Fibroblast of the conjunctiva (primary cell): Measurements from ENCODE around the gene PDPN.
"Not testable (repeated sequence)": the region's sequence is repeated elsewhere in the genome, so short reads cannot be mapped to it uniquely, and the experiment has no call there.

Experiments
- DNase-seq: peaks from one replicate; pipeline ENCODE4 v3.0.0-alpha.2; 2010; ENCODE audit warnings: low read depth

Gene PDPN, protein sequence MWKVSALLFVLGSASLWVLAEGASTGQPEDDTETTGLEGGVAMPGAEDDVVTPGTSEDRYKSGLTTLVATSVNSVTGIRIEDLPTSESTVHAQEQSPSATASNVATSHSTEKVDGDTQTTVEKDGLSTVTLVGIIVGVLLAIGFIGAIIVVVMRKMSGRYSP

DNA sequence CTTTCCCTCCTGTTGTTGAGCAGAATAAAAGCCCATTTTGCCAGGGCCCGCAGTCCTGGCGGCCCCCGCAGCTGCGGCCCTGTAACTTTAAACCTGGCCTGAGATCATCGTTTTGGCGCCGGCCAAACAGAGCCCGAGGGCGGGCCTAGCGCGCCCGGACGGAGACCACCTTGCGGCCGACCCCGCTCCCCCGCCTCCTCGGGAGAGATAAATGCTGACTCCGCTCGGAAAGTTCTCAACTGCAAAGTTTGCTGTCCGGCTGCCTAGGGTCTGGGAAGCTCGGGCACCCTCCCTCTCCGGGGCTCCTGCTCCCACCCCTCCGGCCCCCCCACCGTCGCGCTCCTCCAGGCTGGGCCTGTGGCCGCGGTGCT, at the start of gene PDPN:
TSS of gene PDPN (plus strand) at position 238 of the 371 bp plus-strand sequence. CDS start 202 bp downstream, outside the sequence.
- no peak for DNase-seq

DNA sequence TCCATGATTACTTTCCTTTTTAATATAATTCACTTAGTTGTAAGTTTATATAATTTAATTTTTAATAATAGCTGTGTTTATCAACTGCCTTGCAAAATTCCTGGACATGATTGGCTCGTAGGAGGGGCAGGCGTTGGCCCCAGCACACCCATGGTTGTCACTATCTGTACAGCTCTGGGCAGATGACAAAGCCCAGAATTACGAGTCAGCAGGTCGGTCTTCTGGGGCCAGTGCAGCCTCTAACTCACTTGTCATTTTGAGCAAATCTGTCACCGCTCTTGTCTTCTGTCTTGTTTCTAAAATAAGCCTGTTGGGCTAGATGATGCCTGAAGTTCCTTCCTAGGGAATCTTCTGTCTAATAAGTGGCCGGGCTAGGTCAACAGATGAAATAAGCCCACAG, 48.4 kb upstream of the PDPN start:
- DNase-seq: no peak

DNA sequence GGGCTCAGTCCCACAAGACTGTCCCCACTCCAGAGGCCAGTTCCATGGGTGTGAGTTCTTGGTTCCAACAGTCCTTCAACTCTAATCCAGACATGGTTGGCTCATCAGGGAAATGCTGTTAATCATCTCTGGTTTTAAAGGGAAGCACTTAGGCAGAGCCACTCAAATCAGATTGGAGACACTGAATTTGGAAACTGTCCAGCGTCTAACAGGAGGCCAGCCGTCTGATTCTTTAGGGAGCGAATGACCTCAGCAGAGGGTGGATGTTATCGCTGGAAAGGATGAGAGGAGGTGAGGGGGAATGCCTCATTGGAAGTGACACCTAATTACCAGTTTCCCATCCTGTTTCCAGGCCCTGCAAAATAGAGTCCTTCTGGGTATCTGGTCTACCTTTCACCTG, 47.1 kb upstream of the PDPN start:
- no peak for DNase-seq

DNA sequence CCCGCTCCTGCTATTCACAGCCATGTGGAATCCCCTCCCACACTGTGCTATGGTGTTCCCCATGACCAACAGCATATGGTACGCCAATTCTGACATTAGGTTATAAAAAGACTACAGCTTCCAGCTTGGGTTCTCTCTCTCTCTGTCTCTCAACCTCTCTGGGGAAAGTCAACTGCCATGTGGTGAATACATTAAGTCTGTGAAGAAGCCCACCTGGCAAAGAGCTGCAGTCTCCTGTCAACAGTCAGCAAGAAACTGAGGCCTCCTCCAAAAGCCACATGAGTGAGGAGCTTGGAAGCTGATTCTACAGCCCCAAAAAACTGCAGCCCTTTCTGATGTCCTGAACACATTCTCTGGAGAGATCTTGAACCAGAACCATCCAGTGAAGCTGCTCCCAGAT, 44.8 kb upstream of the PDPN start:
- DNase-seq: no peak

DNA sequence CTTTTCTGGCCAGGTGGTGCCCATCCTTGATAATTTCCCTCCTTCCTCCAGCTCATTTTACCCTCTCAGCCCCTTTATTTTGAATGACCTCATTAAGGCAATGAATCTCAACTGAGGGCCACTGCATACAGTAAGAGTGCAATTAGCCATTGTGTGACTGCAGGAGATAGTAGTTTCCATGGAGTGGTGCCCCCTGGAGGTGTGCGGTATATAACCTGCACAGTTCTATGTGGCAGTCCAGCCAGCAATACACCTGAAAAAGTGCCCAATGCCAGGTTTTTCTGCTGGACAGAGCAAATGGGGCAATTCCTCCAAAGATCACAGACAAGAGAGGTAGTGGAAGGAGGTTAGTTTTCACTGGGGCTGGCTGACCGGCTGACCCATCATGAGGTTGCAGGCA, 43.9 kb upstream of the PDPN start:
- no peak for DNase-seq

DNA sequence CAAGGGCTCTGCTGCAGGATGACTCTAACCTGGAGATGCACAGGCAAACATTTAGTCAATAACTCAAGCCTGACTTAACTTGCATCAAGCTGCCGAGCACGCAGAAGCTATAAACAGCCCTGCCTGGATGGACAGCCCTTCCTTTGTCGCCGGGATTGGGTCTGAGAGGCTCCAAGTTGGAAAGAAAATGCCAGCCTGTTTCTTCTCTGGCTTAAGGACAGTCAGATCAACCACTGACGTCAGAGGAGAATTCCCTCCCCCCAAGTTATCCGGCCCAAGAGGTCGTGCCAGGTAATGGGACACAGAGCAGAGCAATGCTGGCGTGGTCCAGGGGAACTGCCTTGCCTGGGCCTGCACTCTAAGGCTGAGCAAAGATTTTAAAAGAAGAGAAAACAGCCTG, 42.8 kb upstream of the PDPN start:
- DNase-seq: no peak

DNA sequence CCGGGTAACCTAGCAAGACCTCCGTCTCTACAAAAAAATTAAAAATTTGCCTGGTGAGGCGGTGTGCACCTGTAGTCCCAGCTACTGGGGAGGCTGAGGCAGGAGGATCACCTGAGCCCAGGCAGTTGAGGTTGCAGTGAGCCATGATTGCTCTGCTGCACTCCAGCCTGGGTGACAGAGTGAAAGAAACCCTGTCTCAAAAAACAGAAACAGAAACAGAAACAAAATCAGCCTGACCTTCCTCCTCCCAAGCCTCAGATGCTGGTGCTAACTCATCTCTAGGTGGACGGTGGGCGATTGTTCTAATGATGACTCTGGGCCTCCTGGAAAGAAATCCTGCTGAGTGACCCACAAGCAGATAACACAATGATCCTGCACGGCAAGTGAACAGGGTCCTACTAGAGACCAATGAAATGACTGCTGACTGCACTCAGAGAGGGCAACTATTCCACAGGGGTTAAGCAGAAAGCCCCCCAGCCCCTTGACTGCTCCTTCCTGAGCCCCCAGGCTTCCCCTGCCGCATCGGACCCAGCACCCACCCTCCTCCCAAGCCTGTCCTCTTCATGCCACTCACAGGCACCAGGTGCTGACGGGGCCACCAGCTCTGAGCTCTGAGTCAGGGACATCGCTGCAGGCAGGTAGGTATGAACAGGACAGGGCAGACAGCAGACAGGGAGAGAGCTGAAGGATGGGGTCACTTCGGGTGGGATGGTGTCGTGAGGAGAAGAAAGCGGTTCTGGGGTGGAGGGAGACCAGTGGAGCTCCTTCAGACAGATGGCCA, 42.0 kb upstream of the PDPN start:
- DNase-seq: no peak

DNA sequence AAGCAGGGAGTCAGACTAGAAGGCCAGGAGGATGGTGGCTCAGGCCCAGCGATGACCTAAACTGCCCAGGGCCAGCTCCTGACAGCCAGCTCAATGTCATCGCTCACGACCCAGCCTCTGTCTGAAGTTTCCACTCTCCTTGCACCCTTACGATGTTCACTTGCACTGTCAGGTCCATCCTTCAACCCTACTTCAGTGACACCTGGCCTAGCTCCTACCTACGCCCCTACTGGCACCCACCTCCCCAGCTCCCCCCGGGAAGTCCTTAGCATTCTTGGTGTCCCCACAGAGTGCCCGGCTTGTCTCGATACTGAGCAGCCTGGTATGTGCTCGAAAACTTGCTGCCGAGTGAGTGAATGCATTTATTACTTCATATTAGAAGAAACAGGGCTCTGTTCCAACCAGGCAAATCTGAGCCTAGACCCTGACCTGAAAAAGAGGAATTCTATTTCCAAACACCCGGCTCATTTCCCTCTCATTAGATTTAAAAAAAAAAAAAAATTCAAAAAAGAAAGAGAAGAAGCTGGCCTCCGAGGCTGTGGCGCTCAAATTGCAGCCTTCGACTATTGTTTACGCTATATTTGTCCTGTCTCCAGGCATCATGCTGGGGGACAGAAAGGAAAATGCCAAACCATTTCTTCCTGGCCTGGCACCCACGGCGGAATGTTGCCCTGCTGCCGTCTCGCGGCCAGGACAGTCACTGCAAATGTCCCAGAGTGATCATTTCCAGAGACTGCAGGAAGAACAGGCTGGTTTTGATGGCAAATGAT, 40.0 kb upstream of the PDPN start:
- DNase-seq: no peak

DNA sequence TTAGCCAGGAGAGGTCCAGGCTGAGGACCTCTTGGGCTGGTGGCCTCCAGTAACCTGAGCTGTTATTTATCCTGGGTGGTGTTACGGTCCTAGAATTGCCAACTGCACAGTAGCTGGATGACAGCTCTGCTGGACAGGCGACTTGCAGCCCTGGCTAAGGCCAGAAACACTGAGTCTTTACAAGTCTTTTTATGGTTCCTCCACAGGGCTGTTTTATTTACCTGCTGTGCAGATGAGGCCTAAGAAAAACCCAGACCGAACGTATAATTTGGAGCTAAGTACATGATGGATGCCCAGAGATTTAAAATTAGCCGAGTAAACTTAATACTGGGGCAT, 39.4 kb upstream of the PDPN start:
- no peak for DNase-seq

DNA sequence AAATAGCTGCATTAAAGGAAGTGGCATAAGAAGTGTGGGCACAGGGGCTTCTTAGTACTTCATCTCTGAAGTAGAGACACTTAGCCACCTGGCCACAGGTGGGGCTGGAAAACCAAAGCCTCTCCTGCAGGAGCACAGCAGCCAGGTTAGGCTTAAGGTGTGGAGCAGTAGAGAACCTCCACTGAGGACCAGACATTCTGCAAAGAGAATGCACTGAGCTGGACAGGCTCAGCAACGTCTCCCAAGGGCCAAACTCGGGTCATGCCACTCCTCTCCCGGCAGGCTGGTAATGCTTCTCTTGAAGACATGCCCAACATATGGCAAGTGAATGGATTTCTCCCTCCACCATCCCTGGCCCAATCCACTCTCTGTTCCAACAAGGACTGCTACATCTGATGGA, 36.8 kb upstream of the PDPN start:
- no peak for DNase-seq

DNA sequence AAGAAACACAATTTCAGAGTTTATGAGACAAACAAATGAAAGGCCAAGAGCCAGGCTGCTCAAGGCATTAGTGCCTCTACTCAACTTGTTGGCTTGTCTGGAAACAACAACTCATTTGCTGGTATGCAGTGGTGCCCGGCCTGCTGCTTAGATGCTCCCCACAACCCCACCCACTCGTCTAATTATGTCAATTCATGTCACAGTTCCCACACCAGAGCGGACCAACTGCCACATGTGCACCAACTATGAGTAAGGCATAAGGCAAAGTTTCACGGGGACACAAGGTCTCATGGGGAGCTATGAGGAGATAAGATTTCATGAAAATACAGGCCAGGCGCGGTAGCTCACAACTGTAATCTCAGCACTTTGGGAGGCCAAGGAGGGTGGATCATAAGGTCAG, 35.4 kb upstream of the PDPN start:
- no peak for DNase-seq

DNA sequence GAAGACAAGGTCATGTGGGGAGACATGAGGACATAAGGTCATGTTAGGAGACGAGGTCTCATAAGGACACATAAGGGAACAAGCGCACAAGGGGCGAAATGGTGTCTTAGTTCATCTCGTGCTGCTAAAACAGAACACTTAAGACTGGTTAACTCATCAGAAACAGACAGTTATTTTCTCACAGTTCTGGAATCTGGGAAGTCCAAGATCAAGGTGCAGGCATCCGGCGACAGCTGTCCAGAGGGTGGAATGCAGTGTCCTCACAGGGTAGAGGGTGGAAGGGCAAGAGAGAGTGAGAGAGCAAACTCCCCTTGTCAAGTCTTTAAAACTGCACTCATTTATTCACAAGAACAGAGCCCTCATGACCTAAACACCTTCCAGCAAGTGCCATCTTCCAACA, 34.6 kb upstream of the PDPN start:
- DNase-seq: no peak

DNA sequence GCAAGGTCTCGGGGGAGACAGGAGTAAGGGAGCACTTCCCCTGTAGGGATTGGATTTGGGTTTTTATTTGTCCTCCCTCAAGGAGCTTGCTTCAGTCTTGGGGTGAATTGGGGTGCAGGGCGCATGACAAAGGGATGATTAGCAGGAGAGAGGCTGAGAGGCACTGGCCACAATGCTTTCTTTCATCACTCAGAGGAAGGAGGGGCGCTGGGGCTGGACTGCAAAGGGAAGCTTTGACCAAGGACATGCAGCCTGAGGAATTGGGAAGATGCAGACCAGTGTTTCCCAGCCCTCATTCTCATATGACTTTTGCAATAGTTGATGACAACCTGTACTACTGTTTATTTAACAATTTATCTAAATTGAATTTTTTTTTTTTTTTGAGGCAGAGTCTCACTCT, 34.1 kb upstream of the PDPN start:
- no peak for DNase-seq

DNA sequence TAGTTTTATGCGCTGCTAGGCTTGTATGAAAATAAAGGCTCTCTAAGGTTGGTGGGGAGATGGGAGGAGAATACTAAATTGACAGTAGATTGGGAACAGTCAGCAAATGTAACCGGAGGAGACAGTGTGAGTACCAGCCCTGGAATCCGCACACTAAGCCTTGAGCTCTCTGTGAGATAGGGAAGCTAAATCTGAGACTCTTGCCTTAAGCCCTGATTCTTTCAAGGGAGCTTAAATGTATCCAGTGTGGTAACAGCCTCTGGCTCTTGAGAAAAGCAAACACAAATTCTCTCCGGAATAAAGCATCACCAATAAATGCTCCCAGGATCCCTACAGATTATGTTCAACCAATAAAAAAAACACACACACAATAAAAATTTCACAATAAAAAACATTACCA, 33.0 kb upstream of the PDPN start:
- DNase-seq: peak; percentile 12

DNA sequence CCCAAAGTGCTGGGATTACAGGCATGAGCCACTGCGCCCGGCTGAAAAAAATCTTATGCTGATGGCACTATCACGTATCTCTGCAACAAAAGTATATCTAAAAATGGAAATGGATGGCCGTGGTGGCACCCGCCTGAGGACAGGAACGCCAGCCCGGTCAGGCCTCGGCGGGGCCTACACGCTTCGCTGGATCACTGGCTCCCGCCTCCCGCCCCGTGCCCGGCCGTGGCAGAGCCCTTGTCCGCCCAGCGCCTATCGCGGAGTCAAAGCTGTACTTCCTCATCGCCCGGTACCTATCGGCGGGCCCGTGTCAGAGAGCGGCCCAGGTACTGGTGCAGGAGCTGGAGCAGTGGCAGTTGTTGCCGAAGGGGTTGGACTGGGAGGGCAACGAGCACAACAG, 28.8 kb upstream of the PDPN start:
- DNase-seq: no peak

DNA sequence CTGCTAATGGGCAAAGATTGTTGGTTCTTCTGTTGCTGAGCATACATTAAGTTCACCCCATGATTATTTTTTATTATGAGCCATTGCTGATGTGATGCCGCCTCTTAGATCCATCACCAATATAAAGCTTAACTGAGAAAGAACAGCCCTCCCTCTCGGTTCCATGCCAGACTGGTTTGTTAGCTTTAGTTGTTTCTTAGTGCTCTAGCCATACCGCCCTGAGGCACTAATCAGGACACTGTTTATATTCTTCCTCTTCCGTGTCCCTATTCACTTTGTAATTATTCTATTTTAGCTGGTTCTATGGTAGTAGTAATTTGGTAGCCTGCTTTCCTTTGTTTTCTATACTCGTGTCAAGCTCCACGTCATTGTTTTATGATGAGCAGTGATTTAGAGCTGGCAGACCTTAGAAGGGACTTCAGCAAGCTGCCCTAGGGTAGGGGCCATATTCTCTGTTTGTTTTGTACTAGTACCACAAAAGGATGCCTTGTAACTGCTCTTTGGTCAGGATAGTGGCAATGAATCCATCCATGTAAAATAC, 27.3 kb upstream of the PDPN start:
- DNase-seq: no peak

DNA sequence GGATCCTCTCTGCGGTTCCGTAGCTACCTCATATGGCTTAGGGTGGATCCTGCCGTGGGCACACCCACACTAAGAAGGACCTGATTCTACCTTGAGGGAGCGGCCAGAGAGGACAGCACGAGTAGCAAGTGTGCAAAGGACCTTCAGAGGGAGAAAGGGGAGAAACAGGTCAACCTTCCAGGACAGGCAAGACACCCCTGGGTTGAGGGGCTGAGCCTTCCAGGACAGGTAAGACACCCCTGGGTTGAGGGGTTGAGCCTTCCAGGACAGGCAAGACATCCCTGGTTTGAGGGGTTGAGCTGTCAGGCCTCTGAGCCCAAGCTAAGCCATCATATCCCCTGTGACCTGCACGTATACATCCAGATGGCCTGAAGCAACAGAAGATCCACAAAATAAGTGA, 23.1 kb upstream of the PDPN start:
- DNase-seq: no peak

DNA sequence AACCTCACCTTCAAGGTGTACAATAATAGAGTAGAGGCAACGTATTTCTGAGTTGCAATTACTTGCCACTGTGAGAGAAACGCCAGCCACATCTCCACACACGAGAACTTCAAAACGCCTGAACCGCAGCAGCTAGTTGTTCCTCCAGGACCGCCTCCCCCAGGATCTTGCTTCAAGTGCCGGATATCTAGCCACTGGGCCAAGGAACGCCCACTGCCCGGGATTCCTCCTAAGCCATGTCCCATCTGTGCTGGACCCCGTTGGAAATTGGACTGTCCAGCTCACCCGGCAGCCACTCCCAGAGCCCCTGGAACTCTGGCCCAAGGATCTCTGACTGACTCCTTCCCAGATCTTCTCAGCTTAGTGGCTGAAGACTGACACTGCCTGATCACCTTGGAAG, 20.7 kb upstream of the PDPN start:
- not testable (repeated sequence) for DNase-seq

DNA sequence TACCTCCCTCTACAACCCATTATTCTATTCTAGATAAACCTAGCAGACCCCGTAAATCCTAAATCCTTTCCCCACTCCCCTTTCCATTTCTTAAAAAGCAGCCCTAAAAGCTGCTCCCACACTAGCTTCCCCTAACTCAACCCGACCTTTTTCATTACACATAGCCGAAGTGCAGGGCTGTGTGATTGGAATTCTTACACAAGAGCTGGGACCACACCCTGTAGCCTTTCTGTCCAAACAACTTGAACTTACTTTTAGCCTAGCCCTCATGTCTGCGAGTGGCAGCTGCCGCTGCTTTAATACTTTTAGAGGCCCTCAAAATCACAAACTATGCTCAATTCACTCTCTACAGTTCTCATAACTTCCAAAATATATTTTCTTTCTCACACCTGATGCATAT, 19.6 kb upstream of the PDPN start:
- DNase-seq: no peak

DNA sequence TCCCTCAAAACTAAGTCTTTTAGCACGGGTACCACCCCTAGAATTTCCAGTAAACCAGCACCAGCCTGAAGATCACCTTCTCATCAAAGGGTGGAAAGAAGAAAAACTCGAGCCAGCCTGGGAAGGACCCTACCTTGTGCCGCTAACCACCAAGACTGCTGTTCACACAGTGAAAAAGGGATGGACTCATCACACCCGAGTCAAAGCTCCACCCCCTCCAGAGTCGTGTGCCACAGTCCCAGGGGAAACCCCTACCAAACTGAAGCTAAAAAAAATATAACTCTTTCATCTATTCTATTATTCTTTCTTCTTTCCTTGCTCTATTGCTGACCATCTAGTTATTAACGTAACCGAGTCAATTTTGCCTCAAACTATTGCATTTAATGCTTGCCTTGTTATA, 13.2 kb upstream of the PDPN start:
- DNase-seq: not testable (repeated sequence)

DNA sequence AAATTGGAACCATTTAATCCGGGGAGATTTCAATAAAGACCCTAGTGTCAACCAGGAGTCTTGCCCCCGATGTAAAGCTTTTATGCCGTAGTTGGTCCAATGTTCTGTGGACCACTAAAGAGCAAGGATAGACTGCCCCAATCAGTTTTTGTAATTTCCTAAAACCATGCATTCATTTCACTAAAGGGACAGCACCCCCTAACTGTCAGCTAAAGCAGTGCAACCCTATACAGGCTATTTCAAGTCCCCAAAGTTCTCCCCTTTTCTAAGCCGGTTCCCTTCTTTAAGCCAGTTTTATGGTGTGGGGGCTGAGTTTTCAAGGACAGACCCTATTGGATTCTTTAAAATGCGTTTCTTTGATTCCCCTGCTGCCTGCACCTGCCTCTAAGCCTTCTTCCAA, 12.7 kb upstream of the PDPN start:
- DNase-seq: no peak

DNA sequence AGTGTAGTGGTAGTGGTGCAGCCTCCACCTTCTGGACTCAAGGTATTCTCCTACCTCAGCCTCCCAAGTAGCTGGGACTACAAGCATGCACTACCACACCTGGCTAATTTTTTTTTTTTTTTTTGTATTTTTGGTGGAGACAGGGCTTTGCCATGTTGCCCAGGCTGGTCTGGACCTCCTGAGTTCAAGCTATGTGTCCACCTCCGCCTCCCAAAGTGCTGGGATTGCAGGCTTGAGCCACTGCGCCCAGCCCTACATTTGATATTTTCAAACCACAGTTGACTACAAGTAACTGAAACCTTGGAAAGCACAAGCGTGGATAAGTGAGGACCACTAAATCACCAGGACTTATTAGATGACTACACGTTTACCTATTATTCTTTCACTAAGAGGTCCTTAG, 10.0 kb upstream of the PDPN start:
- DNase-seq: no peak

DNA sequence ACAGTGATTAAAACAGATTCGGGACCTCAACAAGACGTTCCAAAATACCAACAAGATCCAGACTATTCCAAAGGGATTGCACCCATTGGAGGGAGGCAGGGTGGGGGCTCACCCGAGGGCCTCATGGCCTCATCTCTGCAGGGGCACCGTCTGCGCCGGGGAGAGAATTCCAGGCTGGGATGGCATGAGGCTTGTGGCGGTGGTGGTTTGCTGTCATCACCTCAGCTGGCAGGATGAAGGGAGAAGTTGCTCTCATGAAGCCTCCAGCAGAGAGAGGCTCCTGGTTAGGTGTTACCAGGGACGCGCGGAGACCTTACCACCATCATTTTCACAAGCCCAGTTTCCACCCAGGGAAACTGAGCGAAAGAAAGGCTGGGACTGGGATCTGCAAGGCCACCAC, 6.7 kb upstream of the PDPN start:
- no peak for DNase-seq
